HS-27A (cell line): Measurements from ENCODE around the gene PLA2G6.

Experiments
- DNase-seq: peaks from one replicate; pipeline ENCODE4 v3.0.0-alpha.2; 2012; ENCODE audit warnings: low read depth, missing footprints

The PLA2G6 gene

DNA sequence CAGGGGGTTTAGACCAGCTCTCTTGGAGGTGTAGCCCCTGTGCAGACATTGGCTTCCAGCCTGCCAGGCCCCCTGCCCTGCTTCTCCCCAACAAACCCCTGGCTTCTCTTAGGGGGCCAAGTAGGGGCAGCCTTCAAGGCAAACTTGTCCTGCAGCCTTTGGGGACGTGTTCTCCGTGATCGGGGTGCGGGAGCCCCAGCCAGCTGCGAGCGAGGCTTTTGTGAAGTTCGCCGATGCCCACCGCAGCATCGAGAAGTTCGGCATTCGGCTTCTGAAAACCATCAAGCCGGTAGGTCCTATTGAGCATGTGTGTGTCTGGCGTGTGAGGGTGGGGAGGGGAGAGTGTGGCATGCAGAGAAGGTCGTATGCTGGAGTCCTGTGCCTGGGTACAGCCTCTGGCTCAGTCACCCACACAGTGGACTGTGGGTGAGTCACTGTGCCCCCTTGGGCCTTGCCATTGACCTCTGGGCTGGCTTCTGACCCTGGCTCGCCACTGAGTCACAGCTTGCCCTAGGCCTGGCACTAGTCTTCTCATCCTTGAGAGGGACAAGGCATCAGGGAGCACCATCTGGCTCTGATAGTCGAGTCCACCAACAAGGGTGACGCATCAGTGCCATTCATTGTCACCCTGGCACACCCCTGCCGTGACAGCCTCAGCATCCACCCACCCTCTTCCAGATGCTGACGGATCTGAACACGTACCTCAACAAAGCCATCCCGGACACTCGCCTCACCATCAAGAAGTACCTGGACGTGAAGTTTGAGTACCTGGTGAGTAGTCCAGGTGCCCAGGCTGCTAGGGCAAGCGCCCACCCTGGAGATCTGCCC, 109.1 kb downstream of the PLA2G6 start:
- no peak for DNase-seq

DNA sequence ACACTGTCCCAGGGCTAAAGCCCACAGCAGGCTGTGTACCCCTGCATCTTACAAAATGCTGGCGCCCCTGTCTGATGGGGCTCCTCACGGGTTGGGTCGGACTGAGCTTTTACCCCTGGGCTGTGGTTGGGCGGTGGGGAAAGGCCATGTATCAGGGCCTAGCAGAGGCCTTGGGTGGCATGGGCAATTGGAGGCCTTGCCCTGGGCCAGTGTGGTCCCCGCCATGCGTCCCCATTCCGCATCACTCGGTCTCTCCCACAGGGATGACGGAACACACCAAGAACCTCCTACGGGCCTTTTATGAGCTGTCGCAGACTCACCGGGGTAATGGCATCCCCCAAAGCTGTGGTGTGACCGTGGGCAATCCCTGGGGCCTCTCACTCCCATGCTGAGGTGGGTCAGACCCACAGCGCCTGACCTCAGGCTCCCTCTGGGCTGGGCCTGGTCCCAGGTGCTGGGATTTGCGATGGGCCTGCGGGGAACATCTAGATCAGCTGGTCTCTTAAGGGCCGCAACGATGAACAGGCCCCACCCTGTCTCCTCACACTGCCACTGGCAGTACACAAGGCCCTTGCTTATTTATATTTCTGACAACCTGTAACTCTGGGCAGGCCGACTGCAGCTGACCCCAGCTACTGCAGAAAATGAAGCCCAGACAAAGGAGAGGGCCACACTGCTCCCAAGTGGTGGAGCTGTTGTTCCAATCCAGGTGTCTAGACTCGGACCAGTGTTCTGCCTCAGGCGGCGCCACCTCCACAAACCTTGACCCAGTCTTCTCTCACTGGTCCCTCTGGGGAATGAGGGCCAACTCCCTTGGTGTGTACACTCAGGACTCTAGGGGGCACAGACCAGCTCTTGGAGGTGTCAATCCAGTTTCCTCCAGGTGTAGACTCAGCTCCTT, 110.0 kb downstream of the PLA2G6 start:
- no peak for DNase-seq

DNA sequence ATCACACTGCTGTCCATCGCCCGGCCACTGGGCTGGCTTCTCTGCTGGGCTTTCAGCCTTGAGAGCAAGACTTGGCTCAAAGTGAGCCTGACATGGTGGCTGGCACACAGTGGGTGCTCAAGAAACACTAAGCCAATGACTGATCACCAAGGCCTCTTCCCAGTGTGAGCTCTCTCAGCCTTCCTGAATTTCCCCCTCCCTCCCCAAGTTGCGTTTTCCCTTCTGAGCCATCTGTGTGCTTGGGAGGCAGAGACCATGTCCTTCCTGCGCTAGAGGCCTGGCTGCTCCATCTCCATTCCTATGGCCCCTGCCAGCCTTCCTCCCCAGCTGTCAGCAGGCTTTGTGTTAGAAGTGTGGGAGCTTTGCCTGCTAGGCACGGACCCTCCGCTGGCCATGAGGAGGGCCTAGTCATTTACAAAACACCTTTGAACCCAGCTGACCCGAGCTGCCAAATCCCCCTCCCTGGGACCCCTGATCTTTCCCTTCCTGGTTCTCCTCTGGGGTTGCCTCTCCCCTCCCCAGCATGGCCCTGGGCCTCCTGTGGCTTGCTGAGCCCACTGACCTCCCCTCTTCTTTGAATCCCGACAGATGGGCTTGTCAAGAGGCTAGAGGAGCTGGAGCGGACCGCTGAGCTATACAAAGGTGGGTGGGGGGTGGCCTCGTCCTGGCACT, 111.2 kb downstream of the PLA2G6 start:
- DNase-seq = no peak

DNA sequence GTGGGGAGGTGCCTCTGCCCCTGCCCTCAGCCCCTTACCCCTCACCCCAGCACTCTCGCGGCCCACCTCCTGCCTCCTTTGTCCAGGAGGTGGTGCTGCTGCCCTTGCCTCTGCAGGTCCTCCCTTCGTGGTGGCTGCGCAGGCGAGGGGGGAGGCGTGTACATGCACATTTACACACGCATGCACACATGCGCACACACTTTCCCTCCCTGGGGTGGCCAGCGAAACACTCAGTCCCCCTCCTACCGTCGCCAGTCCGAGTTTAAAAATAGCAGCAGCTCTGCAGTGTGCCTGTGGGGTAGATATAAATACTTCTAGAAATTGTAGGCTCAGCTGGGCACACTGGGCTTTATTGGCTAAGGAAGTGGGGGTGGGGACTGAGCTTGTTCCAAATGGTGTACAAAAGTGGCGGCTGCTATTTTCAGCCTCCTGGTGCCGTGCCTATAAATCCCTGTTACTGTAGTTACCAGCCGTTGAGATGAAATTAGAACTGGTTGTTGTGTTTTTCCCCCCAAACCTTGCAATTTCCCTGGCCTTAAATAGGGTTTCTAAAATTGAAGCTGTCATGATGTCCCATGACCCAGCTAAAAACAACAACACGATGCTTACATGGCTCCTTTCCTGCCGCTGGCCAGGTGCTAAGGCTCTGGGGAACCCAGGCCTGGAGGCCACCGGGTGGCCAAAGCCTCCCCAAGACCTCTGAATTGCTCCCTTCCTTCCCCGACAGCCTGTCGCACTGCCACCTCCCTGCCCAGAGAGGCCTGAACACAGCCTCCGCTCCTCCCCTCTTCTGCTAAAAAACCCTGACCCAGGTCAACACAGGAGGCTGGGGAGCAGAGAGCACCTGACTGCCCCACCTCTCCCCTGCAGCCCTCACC, 112.0 kb downstream of the PLA2G6 start:
- DNase-seq = no peak

DNA sequence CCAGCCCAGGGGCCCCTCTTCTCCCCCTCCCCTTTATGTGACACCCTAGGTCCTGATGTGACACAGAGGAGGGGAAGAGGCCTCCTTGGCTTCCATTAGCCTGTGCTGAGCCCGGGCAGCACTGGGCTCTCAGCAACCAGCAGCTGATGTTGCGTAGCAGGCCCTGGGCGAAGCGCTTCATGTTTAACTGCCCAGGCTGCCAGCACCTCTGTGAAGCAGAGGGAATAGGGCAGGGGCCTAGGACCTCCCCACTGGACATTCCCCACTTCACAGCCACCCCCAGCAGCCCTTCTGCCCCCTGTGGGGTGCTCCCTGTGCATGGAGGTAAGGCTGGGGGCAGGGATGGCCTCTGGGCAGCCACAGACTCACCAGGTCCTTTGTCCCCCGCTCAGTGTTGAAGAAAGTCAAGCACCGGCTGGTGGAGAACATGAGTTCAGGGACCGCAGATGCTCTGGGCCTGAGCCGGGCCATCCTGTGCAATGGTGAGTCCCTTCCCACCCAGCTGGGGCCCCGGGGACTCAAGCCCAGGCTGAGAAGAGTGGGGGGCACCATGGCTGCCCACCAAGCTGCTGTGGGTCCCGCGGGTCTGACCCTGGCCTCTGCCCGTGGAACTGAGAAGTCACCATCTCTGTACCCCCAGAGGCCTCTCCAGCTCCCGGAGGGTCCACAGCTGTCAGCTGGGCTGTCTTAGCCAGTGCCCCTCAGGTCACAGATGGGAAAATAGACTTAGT, 112.8 kb downstream of the PLA2G6 start:
- no peak for DNase-seq

DNA sequence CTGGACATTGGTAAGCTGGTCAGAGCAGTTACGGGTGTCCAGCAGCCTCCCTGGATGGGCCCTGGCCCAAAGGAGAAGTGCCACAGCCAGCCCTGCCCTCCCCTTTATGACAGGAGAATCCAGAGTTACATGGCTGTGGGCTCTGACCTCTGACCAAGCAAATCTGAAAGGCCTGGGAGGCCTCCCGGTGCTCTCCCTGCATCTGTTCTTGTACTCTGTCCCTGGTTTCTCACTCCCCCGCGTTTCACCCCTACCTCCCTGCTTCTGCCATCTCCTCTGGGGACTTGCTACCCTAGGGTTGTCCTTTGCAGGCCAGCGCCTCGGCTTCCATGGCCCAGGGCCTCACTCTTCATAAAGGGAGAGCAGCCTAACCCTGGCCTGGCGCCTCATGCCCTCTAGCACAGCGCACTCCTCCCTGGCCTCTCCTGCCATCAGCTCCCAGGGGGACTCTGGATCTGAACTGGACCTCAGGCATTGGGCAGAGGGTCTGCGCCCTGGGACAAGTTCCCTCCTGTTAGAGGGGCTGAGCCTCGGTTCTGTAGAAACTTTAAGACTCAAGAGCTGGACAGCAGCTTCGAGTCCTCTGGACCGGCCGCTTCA, 113.8 kb downstream of the PLA2G6 start:
- DNase-seq = no peak

DNA sequence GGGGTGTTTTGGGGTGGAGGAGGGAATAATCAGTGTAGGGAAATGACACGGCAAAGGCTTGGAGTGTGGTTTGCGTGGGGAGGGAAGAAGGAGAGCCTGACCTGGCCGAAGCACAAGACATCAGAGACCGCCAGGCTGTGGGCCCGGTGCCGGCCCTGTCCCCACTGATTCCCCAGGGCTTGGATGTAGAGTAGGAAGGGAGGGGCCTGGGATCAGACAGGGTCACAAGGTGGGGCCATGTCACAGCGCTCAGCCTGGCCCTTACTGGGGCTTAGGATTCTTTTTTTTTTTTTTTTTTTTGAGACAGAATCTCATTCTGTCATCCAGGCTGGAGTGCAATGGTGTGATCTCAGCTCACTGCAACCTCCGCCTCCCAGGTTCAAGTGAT, 114.6 kb downstream of the PLA2G6 start:
- no peak for DNase-seq

DNA sequence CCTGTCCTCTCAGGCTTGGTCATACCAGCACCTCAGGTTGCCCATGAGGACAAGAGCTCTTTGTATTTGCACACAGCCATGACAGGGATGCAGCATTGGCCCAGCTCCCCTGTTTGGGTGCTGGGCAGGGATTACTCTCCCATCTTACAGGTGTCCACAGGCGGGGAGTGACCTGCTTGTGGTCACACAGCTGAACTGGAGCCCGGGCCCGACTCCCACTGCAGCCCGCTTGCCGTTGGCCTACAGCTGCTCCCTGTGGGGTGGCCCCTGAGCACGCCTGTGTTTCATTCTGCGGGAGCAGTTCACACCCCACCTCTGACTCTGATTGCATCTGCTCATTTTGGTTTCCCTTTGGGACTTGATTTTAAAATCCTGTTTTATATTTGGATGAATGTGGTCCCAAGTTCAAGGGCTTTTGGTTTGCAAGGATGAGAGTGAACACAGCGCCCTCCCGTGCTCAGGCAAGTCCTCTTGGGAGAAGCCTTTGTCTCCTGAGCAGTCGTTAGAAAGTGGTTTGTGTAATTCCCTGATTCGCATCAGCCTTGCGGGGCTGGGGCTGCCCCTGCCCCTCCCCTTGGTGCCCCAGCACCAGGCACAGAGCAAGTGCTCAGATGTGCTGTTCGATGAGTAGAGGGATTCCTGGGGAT, 115.1 kb downstream of the PLA2G6 start:
- no peak for DNase-seq

DNA sequence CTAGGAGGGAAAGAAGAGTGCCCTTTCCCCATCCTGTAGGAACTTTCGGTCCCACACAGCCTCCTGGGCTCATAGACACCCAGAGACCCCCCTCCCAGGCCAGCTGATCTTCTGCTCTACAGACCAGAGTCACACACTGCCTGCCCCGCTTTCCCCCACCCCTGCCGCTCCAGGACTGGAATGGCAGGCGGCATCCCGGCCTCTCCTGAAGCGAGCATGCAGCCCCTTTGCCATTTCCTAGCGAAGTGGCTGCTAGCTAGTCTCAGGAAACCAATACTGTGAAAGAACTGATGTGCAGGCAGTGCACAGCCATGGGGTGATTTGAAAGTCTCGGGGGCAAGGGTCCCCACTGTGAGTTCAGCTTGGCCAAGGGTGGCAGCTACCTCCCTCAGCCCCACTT, 116.1 kb downstream of the PLA2G6 start:
- DNase-seq = no peak

DNA sequence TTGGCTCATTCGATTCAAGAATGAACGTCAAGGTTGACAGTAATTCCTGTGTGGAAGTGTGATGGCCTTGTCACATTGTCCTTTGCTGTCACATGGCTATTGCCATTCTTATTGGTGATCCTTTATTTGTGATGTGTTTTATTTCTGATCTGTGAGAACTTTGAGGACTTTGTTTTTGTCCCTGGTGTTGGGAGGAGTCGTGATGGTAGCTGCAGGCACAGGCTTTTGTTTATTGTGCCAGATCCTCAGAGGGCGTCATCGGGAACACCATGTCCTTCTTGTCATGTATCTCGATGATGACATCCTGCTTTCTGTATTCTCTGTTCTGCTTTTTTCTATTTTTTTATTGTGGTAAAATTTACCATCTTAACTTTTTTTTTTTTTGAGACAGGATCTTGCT, 118.8 kb downstream of the PLA2G6 start:
- no peak for DNase-seq
